Hematopoietic multipotent progenitor cell treated with erythropoietin and hydrocortisone succinate and interleukin-3 and kit ligand, for 17 days (in vitro differentiated cells): ENCODE measurements around the gene RCBTB1.
"Not testable (repeated sequence)": the region's sequence is repeated elsewhere in the genome, so short reads cannot be mapped to it uniquely, and the experiment has no call there.

ENCODE experiments used
- DNase-seq: peaks from one replicate; pipeline ENCODE4 v3.0.0-alpha.2; 2015; ENCODE audit warnings: low spot score

RCBTB1 gene

DNA sequence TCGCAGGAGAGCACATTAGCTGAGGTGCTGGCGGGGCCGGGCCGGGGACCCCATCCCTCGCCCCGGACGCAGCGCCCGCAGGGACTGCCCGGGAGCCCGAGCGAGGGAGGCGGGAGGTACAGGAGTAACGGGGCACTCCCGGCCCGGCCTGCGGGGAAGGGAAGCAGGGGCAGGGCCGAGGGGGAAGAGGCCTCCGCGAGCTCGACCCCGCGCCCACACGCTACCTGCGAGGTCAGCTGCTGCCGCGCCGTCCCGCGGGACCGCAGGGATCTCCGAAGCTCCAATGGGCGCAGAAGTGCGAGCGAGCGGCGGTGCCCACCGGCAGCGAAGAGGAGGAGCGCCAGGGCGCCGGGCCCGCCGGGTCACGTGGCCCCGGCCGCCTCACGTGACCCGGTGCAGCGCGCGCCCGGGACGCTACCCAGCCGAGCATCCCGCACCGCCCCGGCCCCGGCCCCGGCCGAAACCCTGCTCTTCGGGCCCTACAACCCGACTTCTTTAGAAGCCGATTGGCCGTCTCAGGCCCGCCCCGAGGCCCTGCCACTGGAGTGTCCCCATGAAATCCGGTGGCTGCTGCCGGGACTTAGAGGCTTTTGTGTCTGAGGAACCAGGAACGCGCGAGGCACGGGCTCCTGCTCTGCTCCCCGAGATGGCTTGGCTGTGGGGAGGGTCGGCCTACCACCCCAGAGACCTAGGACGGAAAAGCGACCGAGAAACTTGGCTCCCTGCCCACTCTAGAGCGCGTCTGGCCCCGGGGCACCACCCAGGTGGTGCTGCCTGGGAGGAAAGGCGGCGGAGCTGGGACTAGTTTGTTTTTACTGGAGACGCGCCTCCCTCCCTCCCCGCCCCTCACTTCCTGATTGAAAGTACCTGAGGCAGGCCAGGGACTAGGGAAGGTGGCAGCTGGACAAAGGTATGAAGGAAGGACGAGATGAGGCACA is at the start of gene RCBTB1:
RCBTB1 (minus strand) TSS at position 339 of the 938 bp plus-strand sequence. CDS start 18,279 bp downstream, outside the sequence.
- peak; percentile 77 for DNase-seq

DNA sequence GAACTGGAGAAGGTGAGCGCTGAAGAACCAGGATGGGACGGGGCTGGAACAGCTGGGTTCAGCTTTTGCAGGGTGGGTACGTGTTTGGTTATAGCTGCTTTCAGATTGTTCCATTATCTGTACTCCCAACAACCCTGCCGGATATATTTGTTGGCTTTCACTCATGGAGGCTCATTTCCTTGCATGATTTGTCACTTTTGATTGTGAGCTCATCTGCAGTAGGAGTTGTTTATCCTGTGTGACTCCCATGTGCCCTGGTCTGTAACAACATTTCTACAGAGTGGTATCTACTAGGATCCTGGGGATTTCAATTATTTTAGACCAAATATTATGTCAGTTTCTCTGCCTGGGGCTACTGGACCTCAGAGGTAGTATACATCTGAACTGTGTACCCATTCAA is 48.4 kb upstream of the RCBTB1 start:
- DNase-seq = no peak

DNA sequence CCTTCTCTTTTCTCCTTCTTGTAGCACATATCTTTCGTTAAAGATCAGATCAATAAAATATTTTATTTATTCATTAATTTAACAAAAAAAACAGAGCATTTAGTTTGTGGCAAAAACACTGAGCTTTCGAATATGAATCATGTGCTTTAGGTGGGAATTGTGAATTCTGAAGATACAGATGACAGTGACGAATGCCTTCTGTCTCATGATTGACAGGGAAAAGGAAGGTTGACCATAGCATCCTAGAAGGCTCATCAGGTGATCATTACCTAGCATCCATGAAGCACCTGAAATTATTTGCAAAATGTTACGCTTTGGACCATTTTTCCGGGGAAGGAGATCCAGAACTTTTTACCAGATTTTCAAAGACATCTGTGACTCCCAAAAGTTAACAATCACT is 46.8 kb upstream of the RCBTB1 start:
- DNase-seq = no peak

DNA sequence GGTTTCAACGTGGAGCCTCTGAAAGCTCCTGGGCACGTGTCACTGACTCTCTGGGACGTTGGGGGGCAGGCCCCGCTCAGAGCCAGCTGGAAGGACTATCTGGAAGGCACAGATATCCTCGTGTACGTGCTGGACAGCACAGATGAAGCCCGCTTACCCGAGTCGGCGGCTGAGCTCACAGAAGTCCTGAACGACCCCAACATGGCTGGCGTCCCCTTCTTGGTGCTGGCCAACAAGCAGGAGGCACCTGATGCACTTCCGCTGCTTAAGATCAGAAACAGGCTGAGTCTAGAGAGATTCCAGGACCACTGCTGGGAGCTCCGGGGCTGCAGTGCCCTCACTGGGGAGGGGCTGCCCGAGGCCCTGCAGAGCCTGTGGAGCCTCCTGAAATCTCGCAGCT is 45.2 kb upstream of the RCBTB1 start:
- no peak for DNase-seq

DNA sequence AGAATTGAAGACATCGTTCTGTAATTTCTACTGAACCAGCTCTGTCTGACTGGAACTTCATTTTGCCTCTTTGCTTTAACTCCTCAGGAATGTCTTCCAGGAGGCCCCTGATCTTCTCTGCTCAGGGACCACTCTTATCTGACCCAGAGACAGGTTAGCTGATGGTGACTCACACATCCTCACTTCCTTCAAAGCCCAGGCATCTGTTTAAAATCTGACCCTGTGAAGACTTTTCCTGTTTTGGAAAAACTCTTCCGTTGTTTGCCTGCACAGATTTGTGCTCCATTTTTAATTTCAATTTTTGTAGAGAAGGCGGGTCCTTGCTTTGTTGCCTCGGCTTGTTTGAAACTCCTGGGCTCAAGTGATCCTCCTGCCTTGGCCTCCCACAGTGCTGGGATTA is 44.6 kb upstream of the RCBTB1 start:
- no peak for DNase-seq

DNA sequence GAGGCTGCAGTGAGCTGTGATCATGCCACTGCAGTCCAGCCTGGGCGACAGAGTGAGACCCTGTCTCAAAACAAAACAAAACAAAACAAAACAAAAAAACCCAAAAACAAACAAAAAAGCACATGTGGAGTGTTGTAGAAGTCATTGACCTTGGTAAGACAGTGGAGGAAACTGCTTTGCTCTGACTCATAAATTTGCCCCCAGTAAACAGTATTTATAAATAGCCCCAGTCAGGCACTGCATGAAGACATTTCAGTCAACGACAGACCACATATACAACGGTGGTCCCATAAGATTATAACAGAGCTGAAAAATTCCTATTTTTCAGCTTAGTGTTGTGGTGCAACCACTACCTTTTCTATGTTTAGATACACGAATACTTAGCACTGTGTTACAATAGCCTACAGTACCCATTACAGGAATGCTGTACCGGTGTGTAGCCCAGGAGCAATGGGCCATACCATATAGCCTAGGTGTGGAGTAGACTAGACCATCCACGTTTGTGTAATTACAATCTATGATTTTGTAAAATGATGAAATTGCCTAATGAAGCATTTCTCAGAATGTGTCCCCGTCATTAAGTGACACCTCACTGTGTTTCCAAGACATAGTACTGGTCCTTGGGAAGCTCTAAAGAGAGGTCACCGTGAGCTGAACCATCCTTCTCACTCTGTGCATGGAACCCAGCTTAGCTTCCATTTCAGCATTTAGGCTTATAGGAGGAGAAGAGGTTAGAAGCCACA is 44.0 kb upstream of the RCBTB1 start:
- DNase-seq = no peak

DNA sequence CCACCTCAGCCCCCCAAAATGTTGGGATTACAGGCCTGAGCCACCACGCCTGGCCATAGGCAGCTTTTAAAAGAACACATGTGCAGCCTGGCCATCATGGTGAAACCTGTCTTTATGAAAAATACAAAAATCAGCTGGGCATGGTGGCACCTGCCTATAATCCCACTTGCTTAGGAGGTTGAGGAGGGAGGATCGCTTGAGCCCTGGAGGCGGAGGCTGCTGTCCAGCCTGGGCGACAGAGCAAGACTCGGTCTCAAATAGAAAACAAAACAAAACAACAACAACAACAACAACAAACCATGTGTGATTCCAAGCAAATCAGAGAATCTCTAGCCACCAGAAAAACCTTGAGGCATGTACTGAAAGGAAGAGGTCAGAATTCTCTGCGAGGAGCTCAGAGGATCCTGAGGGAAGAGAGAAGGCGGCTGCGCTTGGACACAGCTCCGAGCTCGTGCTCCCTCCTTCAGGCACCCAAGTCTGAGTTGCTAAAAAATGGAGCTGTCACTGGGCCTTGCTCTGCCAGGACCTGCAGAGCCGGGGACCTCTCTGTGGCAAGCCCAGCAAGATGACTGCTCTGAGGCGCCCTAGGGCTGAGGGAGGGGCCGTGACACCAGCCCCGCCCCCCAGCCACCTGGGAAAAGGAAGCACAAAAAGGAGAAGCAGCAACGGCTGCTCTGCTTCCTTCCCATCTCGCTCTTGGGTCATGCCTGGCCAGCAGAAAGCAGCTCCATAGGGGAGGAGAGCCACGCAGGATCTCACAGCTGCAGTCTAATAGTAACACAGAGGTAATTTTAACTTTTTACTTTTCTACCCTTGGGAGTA is 42.7 kb upstream of the RCBTB1 start, which contains the start of gene ARL11:
ARL11 (plus strand) TSS at position 677 of the 822 bp plus-strand sequence. CDS start 1,941 bp downstream, outside the sequence.
- no peak for DNase-seq

DNA sequence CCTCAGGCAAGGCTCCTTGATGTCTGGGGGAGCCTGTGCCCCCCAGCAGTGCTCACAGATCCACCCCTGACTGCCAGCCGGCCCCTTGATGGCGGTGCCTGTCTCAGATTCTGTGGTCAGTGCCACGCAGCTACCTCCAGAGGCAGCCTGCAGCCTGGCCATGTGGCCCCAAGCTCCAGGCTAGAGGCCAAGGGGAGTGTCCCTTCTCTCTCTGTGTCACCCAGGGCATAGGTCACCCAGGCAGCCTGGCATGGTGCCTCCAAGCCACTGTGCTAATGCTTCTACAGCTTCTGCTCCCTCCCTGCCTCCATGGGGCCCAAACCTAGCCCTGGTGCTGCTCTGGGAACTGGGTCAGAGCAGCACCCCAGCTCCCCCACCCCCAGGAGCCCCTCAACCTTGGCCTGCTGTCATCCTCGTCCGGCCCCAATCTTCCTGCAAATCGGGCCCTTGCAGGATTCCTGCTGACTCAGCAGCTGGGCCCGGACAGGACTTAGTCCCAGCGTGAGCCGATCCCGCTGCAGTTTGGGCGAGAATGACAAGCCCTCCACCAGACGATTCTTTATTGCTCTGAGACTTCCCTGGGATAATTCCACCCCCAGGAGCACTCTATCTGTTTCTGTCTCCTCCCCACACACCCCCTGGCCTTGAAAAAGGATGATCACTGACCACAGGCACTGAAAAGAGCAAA is 40.2 kb upstream of the RCBTB1 start:
- DNase-seq = no peak

DNA sequence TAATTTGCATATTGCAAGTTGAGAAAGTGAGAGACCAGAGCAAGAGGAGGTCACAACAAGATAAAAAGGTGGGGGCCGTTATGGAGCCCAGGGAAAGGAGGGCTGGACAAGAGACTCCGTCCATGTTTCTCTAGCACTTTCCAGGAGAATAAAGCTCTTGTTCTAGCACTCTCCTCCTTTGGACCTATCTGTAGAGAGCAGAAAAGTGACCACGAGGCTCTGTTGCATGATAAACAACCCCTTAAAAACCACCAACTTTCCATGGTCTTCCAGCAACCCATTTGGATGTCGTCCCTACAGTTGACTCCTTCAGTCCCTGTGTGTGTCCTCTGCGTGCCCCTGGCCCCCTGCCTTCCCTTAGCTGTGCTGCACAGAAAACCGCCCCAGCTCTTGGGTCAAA is 38.9 kb upstream of the RCBTB1 start:
- DNase-seq = no peak

DNA sequence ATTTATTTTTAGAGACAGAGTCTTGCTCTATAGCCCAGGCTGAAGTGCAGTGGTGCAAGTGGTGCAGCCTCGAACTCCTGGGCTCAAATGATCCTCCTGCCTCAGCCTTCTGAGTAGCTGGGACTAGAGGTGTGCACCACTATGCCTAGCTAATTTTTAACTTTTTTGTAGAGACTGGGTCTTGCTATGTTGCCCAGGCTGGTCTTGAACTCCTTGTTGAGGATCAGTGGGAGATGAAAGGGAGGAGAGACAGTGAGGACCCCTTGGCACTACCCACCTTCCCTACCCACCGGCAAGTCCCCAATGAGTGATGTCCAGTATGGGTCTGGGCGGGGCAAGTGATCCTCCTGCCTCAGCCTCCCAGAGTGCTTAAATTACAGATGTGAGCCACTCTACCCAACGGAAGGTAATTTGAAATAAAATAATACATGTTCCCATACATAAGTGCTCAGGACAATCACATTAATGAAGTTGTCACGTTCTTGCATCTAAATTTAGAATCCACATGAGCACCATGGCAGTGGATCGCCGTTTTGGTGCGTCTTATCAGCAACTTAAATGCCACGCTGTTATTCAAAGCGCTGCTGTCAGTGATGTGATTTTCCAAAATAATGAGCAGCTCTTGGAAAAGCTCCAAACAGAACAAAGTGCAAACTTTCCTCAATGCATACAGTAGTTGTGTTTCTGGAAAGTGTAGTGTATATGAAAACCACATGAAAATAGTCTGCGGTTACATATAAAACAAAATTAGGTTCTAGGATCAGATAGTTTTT is 37.0 kb upstream of the RCBTB1 start:
- DNase-seq = no peak

DNA sequence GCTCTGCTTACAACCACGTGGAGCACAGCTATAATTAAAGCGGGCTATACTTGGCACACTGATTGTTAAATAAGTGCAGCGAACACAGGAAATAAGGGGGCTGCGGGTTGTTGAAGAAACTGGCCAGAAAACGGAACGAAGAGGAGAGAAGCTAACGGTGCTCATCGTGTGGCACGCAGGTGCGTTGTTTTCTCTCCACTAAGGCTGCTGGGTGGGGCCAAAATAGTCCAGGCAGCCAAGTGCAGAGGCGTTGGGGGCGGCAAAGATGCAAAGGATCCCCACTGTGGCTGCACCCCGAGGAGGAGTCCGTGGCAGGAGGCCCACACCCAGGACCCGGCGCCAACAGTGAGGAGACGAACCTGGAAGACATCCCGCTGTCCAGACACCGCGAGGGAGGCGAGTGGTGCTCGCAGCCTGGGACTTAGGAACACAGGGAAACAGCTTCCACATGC is 34.8 kb upstream of the RCBTB1 start:
- no peak for DNase-seq

DNA sequence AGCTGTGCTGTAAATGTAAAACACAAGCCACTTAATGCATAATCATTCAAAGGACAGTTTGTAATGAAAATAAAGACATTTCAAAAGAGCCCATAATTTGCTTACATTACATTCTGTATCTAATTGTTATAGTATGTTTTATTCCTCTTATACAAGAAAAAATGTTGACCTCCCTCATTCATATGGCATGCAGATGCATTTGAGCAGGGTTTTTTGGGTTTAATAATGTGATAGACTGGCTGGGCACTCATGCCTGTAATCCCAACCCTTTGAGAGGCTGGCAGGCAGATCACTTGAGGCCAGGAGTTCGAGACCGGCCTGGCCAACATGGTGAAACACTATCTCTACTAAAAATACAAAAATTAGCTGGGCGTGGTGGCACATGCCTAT is 31.3 kb upstream of the RCBTB1 start:
- no peak for DNase-seq

DNA sequence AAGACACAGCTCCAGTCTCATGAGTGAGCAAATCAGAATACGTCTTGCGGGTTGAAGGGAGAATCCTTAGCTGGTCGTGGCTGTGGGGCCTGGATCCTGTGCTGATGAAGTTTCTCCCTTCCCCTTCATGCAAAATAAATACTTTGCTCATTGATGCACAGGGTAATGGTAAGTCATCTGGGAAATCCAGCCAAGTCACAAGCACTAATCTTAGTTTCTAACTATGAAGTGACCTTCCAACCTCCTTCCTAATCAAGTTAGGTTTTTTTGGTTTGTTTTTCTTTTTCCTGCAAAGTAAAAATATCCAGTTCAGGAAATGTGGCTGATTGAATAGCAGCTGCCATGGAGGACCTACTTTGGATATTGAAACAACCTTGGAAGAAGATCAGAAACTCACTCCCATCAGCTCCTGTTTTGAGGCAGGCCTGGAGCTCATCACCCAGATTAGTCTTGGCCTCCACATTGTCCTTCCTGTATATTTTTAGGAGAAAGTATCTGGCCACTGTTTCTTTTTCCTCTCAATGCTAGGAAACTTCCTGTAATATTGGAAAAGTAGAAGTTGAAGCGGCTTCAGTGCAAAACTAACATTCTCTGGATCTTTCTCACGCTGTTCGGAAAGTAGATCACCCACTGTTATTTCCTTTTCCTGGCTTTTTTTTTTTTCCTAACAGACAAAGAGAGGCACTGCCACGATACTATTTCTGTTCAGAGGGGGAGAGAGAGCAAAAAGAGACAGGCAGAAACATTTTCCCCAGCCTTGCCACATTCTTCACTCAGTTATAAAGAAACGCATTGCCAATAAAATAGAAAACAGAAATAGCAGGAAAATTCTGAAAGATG is 30.7 kb upstream of the RCBTB1 start:
- DNase-seq = no peak

DNA sequence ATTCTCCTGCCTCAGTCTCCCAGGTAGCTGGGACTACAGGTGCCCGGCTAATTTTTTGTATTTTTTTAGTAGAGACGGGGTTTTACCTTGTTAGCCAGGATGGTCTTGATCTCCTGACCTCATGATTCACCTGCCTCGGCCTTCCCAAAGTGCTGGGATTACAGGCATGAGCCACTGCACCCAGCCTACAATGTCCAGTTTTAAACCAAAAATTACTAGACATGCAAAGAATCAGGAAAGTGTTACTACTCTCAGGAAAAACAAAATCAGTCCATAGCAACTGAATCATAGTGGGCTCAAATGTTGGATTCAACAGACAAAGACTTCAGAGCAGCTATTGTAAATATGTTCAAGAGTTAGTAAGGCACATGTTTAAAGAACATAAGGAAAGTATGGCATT is 26.7 kb upstream of the RCBTB1 start:
- DNase-seq = not testable (repeated sequence)

DNA sequence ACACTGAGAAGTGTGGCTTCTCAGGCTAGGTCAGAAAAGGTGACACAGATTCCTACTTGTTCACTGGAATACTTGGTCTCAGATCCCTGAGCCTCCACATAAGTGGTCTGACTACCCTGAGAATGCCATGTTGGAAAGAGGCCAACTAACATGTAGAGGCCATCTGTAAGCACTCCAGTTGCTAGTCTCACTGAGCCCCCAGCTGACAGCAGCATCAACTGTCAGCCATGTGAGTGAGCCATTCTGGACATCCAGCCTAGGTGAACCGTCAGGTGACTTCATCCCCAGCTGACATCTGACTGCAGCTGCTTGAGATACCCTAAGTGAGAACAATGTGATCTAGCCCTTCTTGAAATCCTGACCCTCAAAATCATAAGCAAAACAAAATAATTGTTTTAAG is 24.8 kb upstream of the RCBTB1 start:
- no peak for DNase-seq

DNA sequence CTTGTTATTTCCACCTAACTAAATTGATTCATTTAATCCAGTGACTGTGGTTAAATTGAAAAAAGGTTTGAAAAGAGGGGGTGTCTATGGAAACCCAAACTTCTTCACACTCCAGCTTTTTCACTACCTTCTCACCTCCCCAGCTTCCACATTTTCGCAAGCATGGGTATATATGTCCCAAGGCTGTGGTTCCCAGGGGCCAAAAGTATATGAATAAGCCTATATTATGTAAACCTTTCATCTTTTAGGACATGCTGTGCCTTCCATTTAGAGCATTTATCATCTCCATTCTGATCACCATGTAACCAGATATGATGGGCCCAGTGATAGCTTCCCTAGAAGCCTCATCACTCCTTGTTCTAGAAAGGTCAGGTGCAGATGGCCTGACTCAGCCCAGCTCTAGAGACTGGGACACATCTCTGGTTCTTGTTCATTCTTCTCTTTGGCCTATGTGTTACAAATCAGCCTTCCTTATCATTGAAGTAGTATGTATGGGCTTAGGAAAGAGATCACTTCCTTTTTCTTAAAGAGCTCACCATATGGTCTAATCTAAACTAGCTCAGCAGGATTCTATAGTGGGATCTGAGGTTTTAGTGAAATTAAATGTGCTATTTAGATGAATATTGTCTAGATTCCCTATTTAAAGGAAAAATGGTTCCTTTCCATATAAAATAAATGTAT is 23.4 kb upstream of the RCBTB1 start:
- DNase-seq = no peak

DNA sequence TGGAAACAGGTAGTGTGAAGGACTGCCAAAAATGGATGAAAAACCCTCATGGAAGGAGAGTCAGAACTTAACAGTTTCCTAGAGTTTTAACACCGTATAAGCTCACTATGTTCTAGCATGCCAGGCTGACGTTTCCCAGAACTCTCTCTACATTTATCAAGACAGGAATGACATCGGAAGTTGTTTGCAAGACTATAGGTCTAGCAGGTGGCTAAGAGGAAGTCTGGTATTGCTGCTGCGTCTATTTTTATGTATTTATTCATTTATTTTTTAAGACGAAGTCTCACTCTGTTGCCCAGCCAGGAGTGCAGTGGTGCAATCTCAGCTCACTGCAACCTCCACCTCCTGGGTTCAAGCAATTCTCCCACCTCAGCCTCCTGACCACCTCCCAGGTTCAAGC is 22.4 kb upstream of the RCBTB1 start:
- DNase-seq = no peak

DNA sequence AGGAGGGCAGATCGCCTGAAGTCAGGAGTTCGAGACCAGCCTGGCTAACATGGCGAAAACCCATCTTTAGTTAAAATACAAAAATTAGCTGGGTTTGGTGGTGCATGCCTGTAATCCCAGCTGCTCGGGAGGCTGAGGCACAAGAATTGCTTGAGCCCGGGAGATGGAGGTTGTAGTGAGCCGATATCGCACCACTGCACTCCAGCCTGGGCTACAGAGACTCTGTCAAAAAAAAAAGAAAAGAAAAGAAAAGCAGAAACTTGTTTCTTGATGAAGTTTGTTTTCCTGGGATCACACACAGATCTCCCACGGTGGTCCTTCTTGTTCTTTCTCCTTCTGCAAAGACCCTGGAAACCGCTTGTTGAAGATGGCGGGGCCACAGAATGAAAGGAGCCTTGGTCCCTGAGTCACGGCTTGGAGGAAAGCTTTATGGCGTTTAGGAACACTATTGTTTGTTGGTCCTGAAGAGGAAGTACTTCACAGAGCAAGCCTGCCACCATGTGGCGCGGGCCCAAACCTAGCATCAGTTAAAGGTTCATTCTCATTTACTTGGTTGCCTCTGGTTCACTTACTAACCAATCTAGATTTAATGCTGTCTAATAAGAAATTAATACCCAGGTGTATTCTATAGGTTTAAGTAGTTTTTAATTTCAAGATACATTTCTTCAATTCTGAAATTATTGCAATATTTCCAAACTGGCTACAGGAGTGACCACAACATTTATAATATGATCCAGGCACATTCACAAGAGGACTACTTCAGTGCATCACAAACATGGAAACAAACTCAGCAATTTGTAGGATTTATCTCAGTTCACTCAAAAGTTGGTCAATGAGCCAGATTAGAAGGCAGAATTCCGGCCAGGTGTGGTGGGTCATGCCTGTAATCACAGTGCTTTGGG is 21.6 kb upstream of the RCBTB1 start:
- peak; percentile 80 for DNase-seq
